Pancreas (tissue), 10 donors: ENCODE measurements around the gene CFAP100. TPM values are rescaled to one million over a fixed set of nuclear protein-coding genes. Genes with fewer than 3 reads are reported as not detected.

Source experiments
- ATAC-seq, 4 donors: fragments of 200-7000 bp; cut with Tn5 transposase; one replicate each; pipeline versions ENCODE4 v1.8.0 to v1.9.1; 2020; ENCODE audit warnings: mild to moderate bottlenecking in 4 of 4, moderate library complexity in 4 of 4
- DNase-seq, 6 donors: peaks; one replicate each; pipeline ENCODE4 v3.0.0-alpha.2; 2020
- FAIRE-seq: peaks from 2 replicates; lab custom pipeline; 2012; peaks lifted over from hg19 to GRCh38; lab: Jason Lieb, UNC
- H3K27ac ChIP-seq, 4 donors: fragments of 200-600 bp; sonication (generic); 1 replicate in 3 of 4; 2 replicates in 1 of 4; pipeline versions ENCODE4 v1.5.0 to v1.8.0; 2020
- H3K27me3 ChIP-seq, 4 donors: fragments of 200-600 bp; one replicate each; pipeline ENCODE4 v1.8.0; 2021
- H3K36me3 ChIP-seq, 3 donors: fragments of 200-600 bp; sonication (generic) in 1 of 3; one replicate each; pipeline versions ENCODE4 v1.5.0 to v1.8.0; 2020 to 2021
- H3K4me1 ChIP-seq, 3 donors: fragments of 200-600 bp; one replicate each; pipeline ENCODE4 v1.8.0; 2021
- H3K4me3 ChIP-seq, 4 donors: fragments of 200-600 bp; sonication (generic) in 2 of 4; one replicate each; pipeline versions ENCODE4 v1.5.0 to v1.8.0; 2020 to 2021
- H3K9me3 ChIP-seq, 4 donors: fragments of 200-600 bp; one replicate each; pipeline ENCODE4 v1.8.0; 2021
- WGBS, 2 donors: extraction: QIAGEN DNeasy Blood & Tissue Kit; methylation state at CpG; one replicate each; pipeline ENCODE4 v1.1.7; 2013; 5-methylcytosine and 5-hydroxymethylcytosine counted together
- intact Hi-C, 3 donors: fragments of 100-400 bp; cut with DNase I; formaldehyde crosslinking; loops; one replicate each; pipeline versions ENCODE4 v1.11.1 to v1.14.2; 2022
- polyA plus RNA-seq, 2 donors: library from polyadenylated mRNA; stranded (reverse); fragments of 200-250 nt; gene quantifications; one replicate each; pipeline ENCODE4 v1.2.3, GENCODE V29; 2013
- total RNA-seq, 6 donors: library from RNA; stranded (reverse); fragmentation: NEBNext Ultra II Directional in 4 of 6; extraction: Animal tissue kit (Norgen Biotek cat#: 25700) in 4 of 6; gene quantifications; one replicate each; pipeline versions ENCODE4 v1.2.1 to v1.2.4, GENCODE V29; 2021 to 2023
- TF ChIP-seq, protein P1 (sequence below), 4 donors: fragments of 200-600 bp; sonication (generic) in 3 of 4; IDR thresholded peaks; one replicate each; pipeline versions ENCODE4 v1.5.0 to v1.8.0; 2021; ENCODE audit warnings: antibody characterized with exemption in 4 of 4
- donor health status: healthy with polysubstance abuse.
- donor health status: DM: no; HTN: no; CAD: no; lungs with moderate emphysema.
- donor health status: DM: no; HTN: no; CAD: no.
- donor health status: control.
- donor health status: control.
- donor health status: Bipolar disorder and iron deficiency.
- donor health status: DM: yes; HTN: yes; CAD: no.
- donor health status: DM: no; HTN: no; CAD: no.
- donor health status: DM: no; HTN: no; CAD: no.
- donor health status: DM: yes; HTN: yes; CAD: no.

The CFAP100 gene
- total and polyA plus RNA-seq, 8 donors: not detected

- H3K27me3 ChIP-seq: no peaks in the 10 kb centered on the region
Measured at GRCh38 chr3:126414406-126414805, 19.7 kb downstream of the CFAP100 start.

DNA sequence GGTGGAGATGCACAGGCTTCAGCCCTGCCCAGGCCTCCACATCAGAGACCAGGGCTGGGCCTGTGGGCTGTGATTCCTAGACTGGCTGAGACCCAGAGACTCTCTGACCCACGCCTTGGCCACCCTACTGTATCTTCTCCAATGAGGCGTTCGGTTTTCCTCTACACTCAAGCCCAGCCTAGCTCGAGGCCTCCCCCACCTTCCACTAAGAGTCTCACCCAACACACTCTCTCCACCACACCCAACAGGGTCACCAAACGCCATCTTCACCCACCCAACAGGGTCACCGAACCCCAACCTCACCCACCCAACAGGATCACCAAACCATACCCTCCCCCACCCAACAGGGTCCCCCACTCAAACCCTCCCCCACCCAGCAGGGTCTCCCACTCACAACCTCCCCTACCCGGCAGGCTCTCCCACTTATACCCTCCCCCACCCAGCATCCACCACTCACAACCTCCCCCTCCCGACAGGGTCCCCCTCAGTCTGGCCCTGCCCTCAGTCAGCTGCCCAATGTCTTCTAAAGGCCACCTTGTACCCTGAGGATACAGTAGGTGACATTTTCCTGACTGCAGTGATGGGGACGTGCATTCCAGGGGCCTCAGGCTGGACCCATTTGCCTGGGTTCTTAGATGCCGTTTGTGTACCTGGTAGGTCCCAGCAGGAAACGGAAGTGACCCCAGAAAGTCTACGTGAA, 20.4 kb downstream of the CFAP100 start:
- ATAC-seq (no peak), DNase-seq (peak in 2 of 6 donors; percentile 12 to 26), FAIRE-seq (no peak)
- Histone ChIP-seq H3K36me3 (no peaks in the 10 kb centered on the region), H3K27me3 (no peaks in the 10 kb centered on the region), H3K9me3 (no peaks in the 10 kb centered on the region), H3K27ac (no peak overlapping the region), H3K4me3 (no peak overlapping the region), H3K4me1 (peaks cover 0 to 5% (median 0%) of the 10 kb centered on the region in 3 donors)
- intact Hi-C loops: no loop called here
- TF ChIP-seq, protein P1, sequence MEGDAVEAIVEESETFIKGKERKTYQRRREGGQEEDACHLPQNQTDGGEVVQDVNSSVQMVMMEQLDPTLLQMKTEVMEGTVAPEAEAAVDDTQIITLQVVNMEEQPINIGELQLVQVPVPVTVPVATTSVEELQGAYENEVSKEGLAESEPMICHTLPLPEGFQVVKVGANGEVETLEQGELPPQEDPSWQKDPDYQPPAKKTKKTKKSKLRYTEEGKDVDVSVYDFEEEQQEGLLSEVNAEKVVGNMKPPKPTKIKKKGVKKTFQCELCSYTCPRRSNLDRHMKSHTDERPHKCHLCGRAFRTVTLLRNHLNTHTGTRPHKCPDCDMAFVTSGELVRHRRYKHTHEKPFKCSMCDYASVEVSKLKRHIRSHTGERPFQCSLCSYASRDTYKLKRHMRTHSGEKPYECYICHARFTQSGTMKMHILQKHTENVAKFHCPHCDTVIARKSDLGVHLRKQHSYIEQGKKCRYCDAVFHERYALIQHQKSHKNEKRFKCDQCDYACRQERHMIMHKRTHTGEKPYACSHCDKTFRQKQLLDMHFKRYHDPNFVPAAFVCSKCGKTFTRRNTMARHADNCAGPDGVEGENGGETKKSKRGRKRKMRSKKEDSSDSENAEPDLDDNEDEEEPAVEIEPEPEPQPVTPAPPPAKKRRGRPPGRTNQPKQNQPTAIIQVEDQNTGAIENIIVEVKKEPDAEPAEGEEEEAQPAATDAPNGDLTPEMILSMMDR (IDR thresholded peaks at IDR 0.05): no peak
- 88 to 92% methylated on average over 12 of the region's 12 CpGs for WGBS, 2 donors

More at GRCh38 chr3:126414406-126414805, 19.7 kb downstream of the CFAP100 start:
- DNase-seq: peak in 3 of 6 donors; percentile 16 to 62 (median 23)
- intact Hi-C loops: no loop called here
- no peaks in the 10 kb centered on the region for H3K9me3 ChIP-seq
- ATAC-seq: no peak
- TF ChIP-seq, protein P1 (IDR thresholded peaks at IDR 0.05): no peak
- H3K4me1 ChIP-seq: peaks cover 0 to 5% (median 0%) of the 10 kb centered on the region in 3 donors
- FAIRE-seq: no peak
- no peak overlapping the region for H3K4me3 ChIP-seq
- 90 to 94% methylated on average over 11 of the region's 11 CpGs for WGBS, 2 donors
- no peaks in the 10 kb centered on the region for H3K36me3 ChIP-seq
- no peak overlapping the region for H3K27ac ChIP-seq

- no peaks in the 10 kb centered on the region for H3K27me3 ChIP-seq
- H3K27ac ChIP-seq: no peak overlapping the region
- intact Hi-C loops: no loop called here
- no peak overlapping the region for H3K4me3 ChIP-seq
- ATAC-seq: no peak
- TF ChIP-seq, protein P1 (IDR thresholded peaks at IDR 0.05): no peak
- FAIRE-seq: no peak
- peak in 3 of 6 donors; percentile 16 to 74 (median 41) for DNase-seq
- no peaks in the 10 kb centered on the region for H3K9me3 ChIP-seq
- H3K4me1 ChIP-seq: peaks cover 0 to 5% (median 0%) of the 10 kb centered on the region in 3 donors
- no peaks in the 10 kb centered on the region for H3K36me3 ChIP-seq
- 62 to 66% methylated on average over 61 of the region's 61 CpGs for WGBS, 2 donors
Measured at GRCh38 chr3:126415661-126416591, 21.2 kb downstream of the CFAP100 start.

DNA sequence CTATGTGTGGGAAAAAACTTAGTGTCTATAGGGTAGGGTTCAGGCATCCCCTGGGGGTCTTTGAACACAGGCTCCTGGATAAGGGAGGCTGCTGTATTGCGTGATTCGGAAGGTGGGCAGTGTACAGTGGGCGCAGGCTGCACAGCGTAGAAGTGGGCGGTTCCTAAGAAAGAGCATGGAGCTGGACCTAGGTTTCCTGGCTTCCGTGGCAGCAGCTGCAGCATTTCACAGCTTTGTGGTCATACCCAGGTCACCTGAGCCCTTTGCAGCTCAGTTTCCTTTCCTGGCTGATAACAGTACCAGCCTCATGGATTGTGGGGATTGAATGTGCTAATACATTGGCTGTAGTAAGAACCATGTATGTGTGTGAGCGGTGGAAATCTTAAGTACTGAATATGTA, 22.2 kb downstream of the CFAP100 start:
- DNase-seq (peak in 5 of 6 donors; percentile 59 to 82 (median 65)), ATAC-seq (peak; percentile 86 to 95 (median 86)), FAIRE-seq (no peak)
- H3K9me3 ChIP-seq: no peaks in the 10 kb centered on the region
- intact Hi-C loops: no loop called here
- 35 to 40% methylated on average over 7 of the region's 7 CpGs for WGBS, 2 donors
- H3K27me3 ChIP-seq: no peaks in the 10 kb centered on the region
- H3K27ac ChIP-seq: no peak overlapping the region
- TF ChIP-seq, protein P1 (IDR thresholded peaks at IDR 0.05): no peak
- H3K4me1 ChIP-seq: peaks cover 0 to 5% (median 0%) of the 10 kb centered on the region in 3 donors
- no peak overlapping the region for H3K4me3 ChIP-seq
- no peaks in the 10 kb centered on the region for H3K36me3 ChIP-seq
